ENCODE results near the gene OPRM1.
"Not testable (repeated sequence)": the region's sequence is repeated elsewhere in the genome, so short reads cannot be mapped to it uniquely, and the experiment has no call there.

The OPRM1 gene

GRCh38 chr6:154156135-154156896 is 117.3 kb downstream of the OPRM1 start:
- DNase-seq: peak; percentile 83

GRCh38 chr6:154157082-154157481 is 118.0 kb downstream of the OPRM1 start:
- no peak for DNase-seq

- no peak for DNase-seq
Measured at GRCh38 chr6:154157706-154158105, 118.7 kb downstream of the OPRM1 start.

GRCh38 chr6:154159126-154159525 is 120.1 kb downstream of the OPRM1 start:
- DNase-seq: no peak

GRCh38 chr6:154161689-154162088 is 122.6 kb downstream of the OPRM1 start:
- DNase-seq: no peak

GRCh38 chr6:154164397-154164796 is 125.4 kb downstream of the OPRM1 start:
- no peak for DNase-seq

GRCh38 chr6:154165478-154165877 is 126.4 kb downstream of the OPRM1 start:
- DNase-seq: no peak

GRCh38 chr6:154166140-154166539 is 127.1 kb downstream of the OPRM1 start:
- DNase-seq: no peak

GRCh38 chr6:154167126-154167525 is 128.1 kb downstream of the OPRM1 start:
- DNase-seq: peak; percentile 10

- no peak for DNase-seq
Measured at GRCh38 chr6:154169193-154169847, 130.3 kb downstream of the OPRM1 start.

- no peak for DNase-seq
Measured at GRCh38 chr6:154170106-154170505, 131.1 kb downstream of the OPRM1 start.

- not testable (repeated sequence) for DNase-seq
Measured at GRCh38 chr6:154172393-154172792, 133.4 kb downstream of the OPRM1 start.

GRCh38 chr6:154179434-154179833 is 140.4 kb downstream of the OPRM1 start:
- no peak for DNase-seq

GRCh38 chr6:154187203-154187602 is 148.2 kb downstream of the OPRM1 start:
- DNase-seq: no peak

GRCh38 chr6:154187714-154188113 is 148.7 kb downstream of the OPRM1 start:
- no peak for DNase-seq

GRCh38 chr6:154196333-154196885 is 157.4 kb downstream of the OPRM1 start:
- no peak for DNase-seq

GRCh38 chr6:154197196-154197860 is 158.3 kb downstream of the OPRM1 start:
- no peak for DNase-seq

- DNase-seq: not testable (repeated sequence)
Measured at GRCh38 chr6:154201688-154202087, 162.6 kb downstream of the OPRM1 start.

GRCh38 chr6:154202339-154202738 is 163.3 kb downstream of the OPRM1 start:
- no peak for DNase-seq

GRCh38 chr6:154202958-154203357 is 163.9 kb downstream of the OPRM1 start:
- no peak for DNase-seq

GRCh38 chr6:154206141-154206540 is 167.1 kb downstream of the OPRM1 start:
- no peak for DNase-seq

GRCh38 chr6:154206996-154207395 is 168.0 kb downstream of the OPRM1 start:
- no peak for DNase-seq

GRCh38 chr6:154209555-154209954 is 170.5 kb downstream of the OPRM1 start:
- DNase-seq: no peak

- DNase-seq: no peak
Measured at GRCh38 chr6:154210678-154211077, 171.6 kb downstream of the OPRM1 start.

All from NCI-H510A treated with DMSO at 0.1 percent for 48 hours (cell line).